Heart right ventricle (tissue), 16 donors: ENCODE data around the gene AUTS2. TPM values are rescaled to one million over a fixed set of nuclear protein-coding genes. Genes with fewer than 3 reads are reported as not detected.

Experiments used
- ATAC-seq, 8 donors: fragments of 200-7000 bp; cut with Tn5 transposase; one replicate each; pipeline ENCODE4 v1.9.1; 2020; ENCODE audit warnings: mild to moderate bottlenecking in 8 of 8, moderate library complexity in 8 of 8, moderate number of reproducible peaks in 1 of 8
- DNase-seq, 2 donors: peaks; one replicate each; pipeline ENCODE4 v3.0.0-alpha.2; 2020
- H3K27ac ChIP-seq, 10 donors: fragments of 200-600 bp; sonication (generic) in 2 of 10; one replicate each; pipeline versions ENCODE4 v1.5.0 to v1.8.0; 2020 to 2022; ENCODE audit warnings: mild to moderate bottlenecking in 3 of 10
- H3K27me3 ChIP-seq, 7 donors: fragments of 200-600 bp; one replicate each; pipeline ENCODE4 v1.8.0; 2021 to 2022; ENCODE audit warnings: mild to moderate bottlenecking in 2 of 7
- H3K36me3 ChIP-seq, 9 donors: fragments of 200-600 bp; sonication (generic) in 1 of 9; one replicate each; pipeline versions ENCODE4 v1.5.0 to v1.8.0; 2020 to 2022; ENCODE audit warnings: mild to moderate bottlenecking in 2 of 9
- H3K4me1 ChIP-seq, 9 donors: fragments of 200-600 bp; sonication (generic) in 1 of 9; one replicate each; pipeline versions ENCODE4 v1.5.0 to v1.8.0; 2020 to 2022; ENCODE audit warnings: mild to moderate bottlenecking in 4 of 9
- H3K4me3 ChIP-seq, 10 donors: fragments of 200-600 bp; sonication (generic) in 2 of 10; one replicate each; pipeline versions ENCODE4 v1.5.0 to v1.8.0; 2020 to 2022; ENCODE audit warnings: mild to moderate bottlenecking in 7 of 10, moderate library complexity in 2 of 10
- H3K9me3 ChIP-seq, 11 donors: fragments of 200-600 bp in 10 of 11; sonication (generic) in 2 of 11; one replicate each; pipeline versions ENCODE4 v1.5.0 to v1.8.0; 2013 to 2022; ENCODE audit warnings: mild to moderate bottlenecking in 2 of 11, control low read depth in 1 of 11, moderate library complexity in 1 of 11
- CTCF ChIP-seq, 9 donors: fragments of 200-600 bp; sonication (generic) in 2 of 9; IDR thresholded peaks; one replicate each; pipeline versions ENCODE4 v1.5.0 to v1.8.0; 2021 to 2022; ENCODE audit warnings: antibody characterized with exemption in 9 of 9, mild to moderate bottlenecking in 5 of 9, moderate library complexity in 1 of 9
- WGBS, 2 donors: extraction: QIAGEN DNeasy Blood & Tissue Kit; methylation state at CpG; one replicate each; pipeline ENCODE4 v1.1.7; 2013; ENCODE audit warnings: inconsistent platforms in 1 of 2; 5-methylcytosine and 5-hydroxymethylcytosine counted together
- intact Hi-C, 10 donors: fragments of 100-400 bp; cut with DNase I; formaldehyde crosslinking; loops; one replicate each; pipeline versions ENCODE4 v1.11.1 to v1.14.2; 2022
- polyA plus RNA-seq, 2 donors: library from polyadenylated mRNA; stranded (reverse); fragments of 200-250 nt; gene quantifications; one replicate each; pipeline ENCODE4 v1.2.3, GENCODE V29; 2013
- total RNA-seq, 10 donors: library from RNA; stranded (reverse); fragmentation: NEBNext Ultra II Directional in 3 of 10; extraction: Animal tissue kit (Norgen Biotek cat#: 25700) in 3 of 10; gene quantifications; one replicate each; pipeline versions ENCODE4 v1.2.1 to v1.2.4, GENCODE V29; 2021 to 2023
- donor health status: Arrhythmogenic right ventricular cardiomyopathy.
- donor health status: ischemic (EF 13 %, LVEDD 7.1; RV severe dilation, severe dysfunction).
- donor health status: healthy with polysubstance abuse.
- donor health status: DM: no; HTN: yes; CAD: no.
- donor health status: DM: no; HTN: no; CAD: no.
- donor health status: ischemic (EF 25% LVEDD 6.9; RV normal size, moderate dysfunction).
- donor health status: ischemic (EF 25% LVEDD 5.7; RV mildly dilated, moderate dysfunction).
- donor health status: healthy.
- donor health status: DM: yes; HTN: yes; CAD: no.
- donor health status: Ischemic cardiomyopathy.
- donor health status: ischemic (EF 35%, LVEDD 5.7; RV mildly dilated, moderate dysfunction).
- donor health status: nonischemic (EF 11% LVEDD 7.7; RV severe dilation, severe dysfunction).
- donor health status: DM: yes; HTN: yes; CAD: no.
- donor health status: PGD.
- donor health status: ischemic (EF 29% LVEDD 5.4; RV normal size, mild dysfunction).
- donor health status: nonischemic (EF 23%, LVEDD 6.1; RV moderate dilation, normal function).

AUTS2 gene
- total and polyA plus RNA-seq, 12 donors: 1.6 to 11.2 (median 7.3) TPM

- Histone ChIP-seq H3K36me3 (no peaks in the 10 kb centered on the region), H3K4me3 (no peak overlapping the region), H3K9me3 (no peaks in the 10 kb centered on the region), H3K4me1 (no peaks in the 10 kb centered on the region), H3K27me3 (no peaks in the 10 kb centered on the region), H3K27ac (no peak overlapping the region)
- ATAC-seq (no peak), DNase-seq (no peak)
- no peak for TF ChIP-seq CTCF (IDR thresholded peaks at IDR 0.05)
- intact Hi-C loops: no loop called here
- 83 to 84% methylated on average over 5 of the region's 5 CpGs for WGBS, 2 donors
These were observed 838.6 kb downstream of the AUTS2 start for GRCh38 chr7:70436790-70437350.

GRCh38 chr7:70439651-70440050, 841.4 kb downstream of the AUTS2 start:
- Histone ChIP-seq H3K4me3 (no peak overlapping the region), H3K27ac (no peak overlapping the region), H3K9me3 (no peaks in the 10 kb centered on the region), H3K27me3 (no peaks in the 10 kb centered on the region), H3K36me3 (no peaks in the 10 kb centered on the region), H3K4me1 (no peaks in the 10 kb centered on the region)
- intact Hi-C loops: no loop called here
- DNase-seq (no peak), ATAC-seq (no peak)
- no peak for TF ChIP-seq CTCF (IDR thresholded peaks at IDR 0.05)
- 63% methylated on average over 2 of the region's 2 CpGs for whole genome bisulfite sequencing, 2 donors

GRCh38 chr7:70446448-70447143, 848.3 kb downstream of the AUTS2 start:
- no peak for DNase-seq
- 94 to 96% methylated on average over 13 of the region's 13 CpGs for WGBS, 2 donors
- Histone ChIP-seq H3K4me1 (no peaks in the 10 kb centered on the region), H3K9me3 (no peaks in the 10 kb centered on the region), H3K27ac (no peak overlapping the region), H3K27me3 (no peaks in the 10 kb centered on the region), H3K4me3 (no peak overlapping the region), H3K36me3 (no peaks in the 10 kb centered on the region)
- ATAC-seq: peak in 1 of 8 donors; percentile 26
- no peak for TF ChIP-seq CTCF (IDR thresholded peaks at IDR 0.05)
- intact Hi-C loops: no loop called here

GRCh38 chr7:70448312-70448906, 850.1 kb downstream of the AUTS2 start:
- WGBS, 2 donors: 92 to 95% methylated on average over 4 of the region's 4 CpGs
- no peak for ATAC-seq
- no peak for DNase-seq
- H3K36me3 ChIP-seq: no peaks in the 10 kb centered on the region
- no peak for TF ChIP-seq CTCF (IDR thresholded peaks at IDR 0.05)
- no peak overlapping the region for H3K27ac ChIP-seq
- H3K4me1 ChIP-seq: no peaks in the 10 kb centered on the region
- no peak overlapping the region for H3K4me3 ChIP-seq
- intact Hi-C loops: no loop called here
- H3K9me3 ChIP-seq: peaks cover 0 to 5% (median 0%) of the 10 kb centered on the region in 11 donors
- H3K27me3 ChIP-seq: no peaks in the 10 kb centered on the region
